Choroid plexus epithelial cell (primary cell): ENCODE measurements around the gene ADGRF5.

Source experiments
- DNase-seq: peaks from one replicate; pipeline ENCODE4 v3.0.0-alpha.2; 2010; ENCODE audit warnings: low read depth
- H3K4me3 ChIP-seq: 2 replicates; pipeline ENCODE4 v1.5.1; 2011; ENCODE audit warnings: low read depth, mild to moderate bottlenecking, control low read depth, low read length, moderate library complexity
- TF ChIP-seq, protein P1 (sequence below): conservative IDR thresholded peaks from 2 replicates; pipeline ENCODE4 v1.5.1; 2011; ENCODE audit warnings: low read depth, mild to moderate bottlenecking, control low read depth, inconsistent platforms, low read length, moderate library complexity

ADGRF5 gene

DNA sequence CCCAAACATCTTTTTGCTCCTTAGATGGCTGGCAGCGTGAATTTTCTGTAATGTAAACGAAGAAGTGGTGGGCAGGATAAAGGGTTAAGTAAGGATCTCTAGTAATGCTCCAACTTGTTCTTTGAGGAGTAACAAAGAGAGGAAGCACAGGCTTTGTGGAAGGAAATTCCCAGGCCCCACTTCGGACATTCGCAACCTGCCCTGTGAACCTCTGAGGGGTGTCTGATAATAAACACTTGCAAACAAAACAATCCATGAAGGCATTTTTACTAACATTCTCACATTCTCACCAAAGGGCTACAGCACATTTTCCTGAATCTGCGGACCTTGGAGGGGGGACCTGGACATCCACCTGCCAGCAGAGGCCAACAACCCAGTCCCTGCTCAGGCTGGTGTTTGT, 25.8 kb upstream of the ADGRF5 start:
- TF ChIP-seq, protein P1, sequence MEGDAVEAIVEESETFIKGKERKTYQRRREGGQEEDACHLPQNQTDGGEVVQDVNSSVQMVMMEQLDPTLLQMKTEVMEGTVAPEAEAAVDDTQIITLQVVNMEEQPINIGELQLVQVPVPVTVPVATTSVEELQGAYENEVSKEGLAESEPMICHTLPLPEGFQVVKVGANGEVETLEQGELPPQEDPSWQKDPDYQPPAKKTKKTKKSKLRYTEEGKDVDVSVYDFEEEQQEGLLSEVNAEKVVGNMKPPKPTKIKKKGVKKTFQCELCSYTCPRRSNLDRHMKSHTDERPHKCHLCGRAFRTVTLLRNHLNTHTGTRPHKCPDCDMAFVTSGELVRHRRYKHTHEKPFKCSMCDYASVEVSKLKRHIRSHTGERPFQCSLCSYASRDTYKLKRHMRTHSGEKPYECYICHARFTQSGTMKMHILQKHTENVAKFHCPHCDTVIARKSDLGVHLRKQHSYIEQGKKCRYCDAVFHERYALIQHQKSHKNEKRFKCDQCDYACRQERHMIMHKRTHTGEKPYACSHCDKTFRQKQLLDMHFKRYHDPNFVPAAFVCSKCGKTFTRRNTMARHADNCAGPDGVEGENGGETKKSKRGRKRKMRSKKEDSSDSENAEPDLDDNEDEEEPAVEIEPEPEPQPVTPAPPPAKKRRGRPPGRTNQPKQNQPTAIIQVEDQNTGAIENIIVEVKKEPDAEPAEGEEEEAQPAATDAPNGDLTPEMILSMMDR: no peak
- no peak for DNase-seq
- no peak overlapping the region for H3K4me3 ChIP-seq

DNA sequence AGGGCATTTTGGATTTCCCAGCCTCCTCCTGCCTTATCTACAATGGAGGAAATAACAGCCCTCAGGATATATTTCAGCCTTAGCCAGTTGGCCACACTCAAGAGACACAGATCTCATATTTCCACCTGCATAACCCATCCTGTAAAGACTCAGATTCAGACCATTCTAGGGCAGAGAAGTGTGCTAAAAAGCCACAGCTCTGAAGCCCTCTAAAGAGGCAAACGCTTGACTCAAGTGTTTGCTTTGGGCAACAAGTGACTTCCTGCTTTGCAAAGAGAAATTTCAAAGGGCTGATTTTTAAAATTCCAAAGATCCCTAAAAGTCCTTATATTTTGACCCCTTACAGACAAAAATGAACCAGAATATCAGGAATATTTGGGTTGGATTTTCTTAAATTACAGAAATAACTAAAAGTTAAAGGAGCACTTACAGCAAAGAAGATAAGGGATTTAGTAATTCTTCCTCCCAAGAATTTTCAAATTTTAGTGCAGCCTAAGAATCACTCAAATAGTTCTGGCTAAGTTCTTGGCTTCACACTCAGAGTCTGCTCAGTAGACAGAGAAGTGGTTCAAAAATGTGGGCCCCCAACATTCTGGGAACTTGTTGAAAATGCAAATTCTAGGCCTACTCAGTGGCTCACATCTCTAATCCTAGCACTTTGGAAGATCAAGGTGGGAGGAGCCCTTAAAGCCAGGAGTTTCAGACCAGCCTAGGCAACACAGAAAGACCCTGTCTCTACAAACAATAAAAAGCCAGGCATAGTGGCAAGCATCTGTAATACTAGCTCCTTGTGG, 18.9 kb upstream of the ADGRF5 start:
- no peak for DNase-seq
- H3K4me3 ChIP-seq: no peak overlapping the region
- TF ChIP-seq, protein P1: no peak

DNA sequence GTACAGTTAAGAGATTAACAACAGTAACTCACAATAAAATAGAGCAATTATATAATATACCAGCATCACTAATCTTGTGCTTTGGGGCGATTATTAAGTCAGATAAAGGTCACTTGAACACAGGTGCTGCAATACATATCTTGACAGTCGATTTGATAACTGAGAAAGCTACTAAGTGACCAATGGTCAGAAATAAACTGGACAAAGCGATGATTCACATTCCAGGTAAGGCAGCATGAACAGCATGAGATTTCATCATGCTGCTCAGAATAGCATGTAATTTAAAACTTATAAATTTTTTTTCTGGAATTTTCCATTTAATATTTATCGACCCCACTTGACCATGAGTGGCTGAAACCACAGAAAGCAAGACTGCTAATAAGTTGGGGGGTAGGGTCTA, 15.9 kb upstream of the ADGRF5 start:
- DNase-seq: no peak
- H3K4me3 ChIP-seq: no peak overlapping the region
- TF ChIP-seq, protein P1: no peak

DNA sequence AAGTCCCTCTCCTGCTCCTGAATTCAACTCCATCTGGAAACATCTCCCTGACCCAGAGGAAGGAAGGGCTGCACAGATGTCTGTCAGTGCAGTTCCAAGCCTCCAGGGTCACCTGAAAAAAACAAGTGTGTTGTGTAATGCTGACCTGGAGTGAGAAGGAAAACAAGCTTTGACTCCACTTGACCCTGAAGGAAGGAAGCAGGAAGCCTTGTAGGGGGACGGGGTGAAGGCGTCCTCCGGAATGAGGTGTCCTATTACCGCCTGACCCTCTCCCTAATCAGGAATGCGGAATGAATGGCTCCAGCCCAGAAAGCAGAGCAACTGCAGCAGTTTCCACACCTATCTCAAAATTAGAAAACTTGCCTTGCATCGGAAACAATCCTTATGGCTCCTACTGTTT, 13.9 kb upstream of the ADGRF5 start:
- H3K4me3 ChIP-seq: no peak overlapping the region
- TF ChIP-seq, protein P1: no peak
- DNase-seq: peak; percentile 36

DNA sequence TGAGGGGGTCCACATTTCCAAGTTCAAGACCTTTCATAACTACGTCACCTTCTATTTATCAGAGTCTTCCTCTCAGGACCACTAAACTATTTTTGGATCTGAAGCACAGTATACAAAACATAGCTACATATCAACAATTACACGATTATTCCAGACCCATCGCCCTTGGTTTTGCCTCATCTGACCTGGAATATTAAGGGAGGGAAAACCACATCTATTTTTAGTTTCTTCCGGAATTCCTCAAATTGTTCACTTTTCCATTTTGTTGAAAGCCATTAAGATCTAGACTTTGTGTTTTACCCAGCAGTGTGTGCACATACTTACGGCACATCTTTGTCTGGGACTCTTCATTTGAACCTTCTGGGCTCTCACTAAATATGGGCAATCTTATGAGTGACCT, 12.0 kb upstream of the ADGRF5 start:
- TF ChIP-seq, protein P1: no peak
- H3K4me3 ChIP-seq: no peak overlapping the region
- no peak for DNase-seq

DNA sequence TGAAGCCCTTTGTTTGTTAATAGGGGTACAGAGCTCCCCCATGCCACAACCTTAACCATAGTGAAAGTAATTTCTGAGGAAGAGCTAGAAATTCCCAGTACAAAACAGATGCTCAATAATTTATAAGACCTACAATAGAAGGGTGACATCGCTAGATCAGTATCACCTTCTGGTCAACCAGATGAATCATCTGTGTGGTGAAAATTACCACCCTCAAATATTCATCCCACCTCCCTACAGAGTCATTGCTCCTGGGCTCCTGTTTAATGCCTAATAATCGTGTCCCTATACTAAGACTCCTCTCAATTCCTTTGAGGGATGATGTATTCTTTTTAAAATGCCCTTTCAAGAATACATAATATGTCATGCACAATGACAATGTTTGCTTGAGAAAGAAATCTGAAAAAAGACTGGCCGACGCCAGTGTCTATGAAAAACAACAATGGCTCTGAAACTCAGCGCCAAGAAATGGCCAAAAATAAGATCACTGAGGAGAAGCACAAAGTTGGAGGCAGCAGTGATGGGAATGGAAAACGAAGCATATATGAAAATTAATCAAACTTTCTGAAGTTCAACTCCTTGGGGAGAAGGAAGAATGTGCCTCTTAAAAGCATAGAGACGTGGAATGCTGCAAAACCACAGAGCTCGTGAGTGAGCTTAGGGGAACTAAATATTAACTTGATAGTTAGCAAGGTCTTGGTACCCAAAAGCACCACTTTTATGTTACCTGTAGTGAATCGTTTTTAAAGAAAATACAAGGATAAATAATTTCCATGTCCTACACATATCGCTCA, 11.0 kb upstream of the ADGRF5 start:
- no peak overlapping the region for H3K4me3 ChIP-seq
- TF ChIP-seq, protein P1: no peak
- DNase-seq: peak; percentile 74

DNA sequence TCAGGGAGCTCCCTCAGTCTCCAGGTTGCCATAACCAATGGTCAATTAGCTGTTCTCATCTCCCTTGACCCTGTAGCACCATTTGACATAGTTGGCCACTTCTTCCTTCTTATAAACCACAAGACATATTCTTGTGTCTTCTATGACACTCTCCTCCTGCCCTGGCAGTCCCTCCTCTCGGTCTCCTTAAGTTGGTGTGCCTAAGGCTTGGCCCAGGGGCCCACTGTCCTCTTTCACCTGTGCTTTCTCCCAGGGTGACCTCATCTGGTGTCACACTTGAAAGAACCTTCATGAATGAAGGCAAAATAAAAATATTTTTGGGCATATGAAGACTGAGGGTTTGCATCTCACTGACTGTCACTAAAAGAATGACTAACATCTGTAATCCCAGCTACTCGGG, 9.7 kb upstream of the ADGRF5 start:
- TF ChIP-seq, protein P1: no peak
- DNase-seq: no peak
- no peak overlapping the region for H3K4me3 ChIP-seq
